HL-60 (cell line): ENCODE data around the gene WDR33.

Source experiments
- DNase-seq, 2 experiments: peaks; one replicate each; pipeline ENCODE4 v3.0.0-alpha.2; 2010 to 2020; ENCODE audit warnings: low read depth in 1 of 2, low spot score in 1 of 2
- H3K27ac ChIP-seq: fragments of 250-450 bp; sonication (Bioruptor Pico); replicated peaks from 2 replicates; pipeline ENCODE4 v1.5.1; 2020; ENCODE audit warnings: mild to moderate bottlenecking, moderate library complexity
- H3K27me3 ChIP-seq: fragments of 250-450 bp; sonication (Bioruptor Pico); 2 replicates; pipeline ENCODE4 v1.5.1; 2021; ENCODE audit warnings: mild to moderate bottlenecking, moderate library complexity; ENCODE audit not compliant: insufficient read depth, poor library complexity, severe bottlenecking
- H3K4me3 ChIP-seq: replicated peaks from 2 replicates; pipeline ENCODE4 v1.5.1; 2011; ENCODE audit warnings: mild to moderate bottlenecking, control low read depth, low read length; ENCODE audit not compliant: insufficient read depth
- CTCF ChIP-seq: IDR thresholded peaks from one replicate; pipeline ENCODE4 v1.5.1; 2011; ENCODE audit warnings: low read length, control low read depth, inconsistent platforms; ENCODE audit not compliant: insufficient read depth
- GABPA ChIP-seq: IDR thresholded peaks from 2 replicates; pipeline ENCODE4 v1.6.1; 2012; ENCODE audit warnings: low read depth
- POLR2AphosphoS5 ChIP-seq: IDR thresholded peaks from 2 replicates; pipeline ENCODE4 v1.6.1; 2012; ENCODE audit warnings: low read depth
- REST ChIP-seq: IDR thresholded peaks from 2 replicates; pipeline ENCODE4 v1.6.1; 2012; ENCODE audit warnings: low read depth; ENCODE audit not compliant: insufficient replicate concordance
- SPI1 ChIP-seq: IDR thresholded peaks from 2 replicates; pipeline ENCODE4 v1.6.1; 2012; ENCODE audit warnings: low read depth, mild to moderate bottlenecking, borderline replicate concordance

The WDR33 gene

GRCh38 chr2:127658641-127659407 is 152.1 kb downstream of the WDR33 start:
- TF ChIP-seq SPI1 (no peak), POLR2AphosphoS5 (no peak), REST (no peak), GABPA (no peak)

GRCh38 chr2:127658146-127658545 is 152.8 kb downstream of the WDR33 start:
- Histone ChIP-seq H3K4me3 (no peak overlapping the region), H3K27me3 (no peaks in the 10 kb centered on the region), H3K27ac (no peak overlapping the region)
- DNase-seq, result no peak
- no peak for TF ChIP-seq POLR2AphosphoS5
- no peak for TF ChIP-seq GABPA
- TF ChIP-seq CTCF, result no peak
- no peak for TF ChIP-seq REST
- no peak for TF ChIP-seq SPI1

More at GRCh38 chr2:127658641-127659407, 152.1 kb downstream of the WDR33 start:
- H3K27me3 ChIP-seq, result no peaks in the 10 kb centered on the region
- no peak overlapping the region for H3K4me3 ChIP-seq
- DNase-seq, result no peak
- H3K27ac ChIP-seq, result no peak overlapping the region

GRCh38 chr2:127657232-127657595 is 153.8 kb downstream of the WDR33 start:
- Histone ChIP-seq H3K27ac (no peak overlapping the region), H3K27me3 (no peaks in the 10 kb centered on the region), H3K4me3 (no peak overlapping the region)
- TF ChIP-seq CTCF (no peak), REST (no peak), POLR2AphosphoS5 (no peak), GABPA (no peak), SPI1 (no peak)
- no peak for DNase-seq
